NCI-H2107 treated with DMSO at 0.1 percent for 48 hours (cell line): ENCODE results near the gene TRIM17.

Experiments
- DNase-seq: peaks from one replicate; lab custom pipeline; 2025; ENCODE audit not compliant: unreplicated experiment; lab: John Stamatoyannopoulos, UW

The TRIM17 gene

DNA sequence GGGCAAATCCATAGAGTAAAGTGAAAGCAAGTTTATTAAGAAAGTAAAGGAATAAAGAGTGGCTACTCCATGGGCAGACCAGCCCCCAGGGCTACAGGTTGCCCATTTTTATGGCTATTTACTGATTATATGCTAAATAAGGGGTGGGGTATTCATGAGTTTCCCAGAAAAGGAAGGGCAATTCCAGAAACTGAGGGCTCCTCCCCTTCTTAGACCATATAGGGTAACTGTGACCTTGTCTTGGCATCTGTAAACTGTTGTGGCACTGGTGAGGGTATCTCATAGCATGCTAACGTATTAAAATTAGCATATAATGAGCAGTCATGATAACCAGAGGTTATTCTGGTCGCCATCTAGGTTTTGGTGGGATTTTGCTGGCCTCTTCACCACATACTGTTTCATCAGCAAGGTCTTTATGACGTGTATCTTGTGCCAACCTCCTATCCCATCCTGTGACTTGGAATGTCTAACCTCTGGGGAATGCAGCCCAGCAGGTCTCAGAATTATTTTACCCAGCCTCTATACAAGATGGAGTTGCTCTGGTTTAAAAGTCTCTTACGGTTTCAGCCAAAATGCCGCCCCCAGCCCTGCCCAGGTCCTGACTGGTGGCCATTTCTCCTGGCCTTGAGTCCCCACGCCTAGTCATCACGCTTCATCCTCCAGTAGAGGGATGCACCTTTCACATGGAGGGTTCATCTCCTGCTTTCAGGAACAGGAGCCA, 982 bp upstream of the TRIM17 start:
- no peak for DNase-seq

DNA sequence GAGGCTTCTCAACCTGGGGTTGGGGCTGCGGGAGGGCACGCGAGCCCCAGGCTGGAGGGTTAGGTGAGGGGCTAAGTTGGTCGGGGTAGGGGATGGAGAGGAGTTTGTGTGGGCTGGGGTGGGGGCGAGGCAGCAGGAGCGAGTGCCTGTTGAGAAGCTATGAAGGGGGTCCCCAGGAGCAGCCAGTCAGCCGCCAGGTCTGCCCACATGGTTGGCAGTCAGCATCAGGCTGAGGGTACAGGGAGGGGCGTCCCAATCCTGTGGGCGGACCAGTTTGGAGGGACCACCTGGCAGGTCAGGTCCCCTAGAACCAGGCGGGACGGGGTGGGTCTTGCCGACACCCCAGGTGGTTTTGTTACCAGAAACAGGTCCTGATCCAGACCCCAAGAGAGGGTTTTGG, 400 bp upstream of the TRIM17 start:
- no peak for DNase-seq

DNA sequence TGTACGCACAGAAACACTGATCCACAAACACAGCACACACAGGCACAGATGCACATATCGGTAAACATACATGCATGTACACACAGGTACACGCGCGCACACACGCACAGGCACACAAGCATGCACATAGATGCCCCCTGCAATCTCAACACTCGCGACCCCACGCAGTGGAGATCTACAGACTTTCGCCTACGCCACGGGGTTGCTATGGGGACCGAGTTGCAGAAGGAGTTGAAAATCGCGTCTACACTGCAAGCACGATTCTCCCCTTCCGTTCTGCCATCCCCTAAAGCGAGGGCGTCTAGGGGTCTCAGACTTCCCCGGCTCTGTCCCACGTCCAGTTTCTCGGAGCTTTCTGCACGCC, 826 bp downstream of the TRIM17 start:
- no peak for DNase-seq

DNA sequence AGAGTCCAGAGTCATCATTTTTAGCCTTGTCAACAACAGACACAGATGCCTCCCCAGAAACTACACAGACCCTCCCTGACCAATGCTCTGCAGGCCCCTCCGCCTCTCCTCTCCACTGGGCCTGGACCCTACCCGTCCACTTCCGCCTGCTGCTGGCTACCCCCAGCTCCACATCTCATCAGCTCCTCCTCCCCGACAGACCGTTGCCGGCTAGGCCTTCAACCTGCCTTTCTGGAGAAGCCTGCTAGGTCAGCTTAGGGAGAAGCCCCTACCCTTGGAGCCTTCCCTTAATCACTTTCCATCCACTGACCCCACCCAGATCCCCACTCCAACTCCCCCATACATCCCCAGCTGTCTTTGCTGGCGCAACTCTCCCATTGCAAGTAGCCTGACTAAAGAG, 1.4 kb downstream of the TRIM17 start:
- no peak for DNase-seq

DNA sequence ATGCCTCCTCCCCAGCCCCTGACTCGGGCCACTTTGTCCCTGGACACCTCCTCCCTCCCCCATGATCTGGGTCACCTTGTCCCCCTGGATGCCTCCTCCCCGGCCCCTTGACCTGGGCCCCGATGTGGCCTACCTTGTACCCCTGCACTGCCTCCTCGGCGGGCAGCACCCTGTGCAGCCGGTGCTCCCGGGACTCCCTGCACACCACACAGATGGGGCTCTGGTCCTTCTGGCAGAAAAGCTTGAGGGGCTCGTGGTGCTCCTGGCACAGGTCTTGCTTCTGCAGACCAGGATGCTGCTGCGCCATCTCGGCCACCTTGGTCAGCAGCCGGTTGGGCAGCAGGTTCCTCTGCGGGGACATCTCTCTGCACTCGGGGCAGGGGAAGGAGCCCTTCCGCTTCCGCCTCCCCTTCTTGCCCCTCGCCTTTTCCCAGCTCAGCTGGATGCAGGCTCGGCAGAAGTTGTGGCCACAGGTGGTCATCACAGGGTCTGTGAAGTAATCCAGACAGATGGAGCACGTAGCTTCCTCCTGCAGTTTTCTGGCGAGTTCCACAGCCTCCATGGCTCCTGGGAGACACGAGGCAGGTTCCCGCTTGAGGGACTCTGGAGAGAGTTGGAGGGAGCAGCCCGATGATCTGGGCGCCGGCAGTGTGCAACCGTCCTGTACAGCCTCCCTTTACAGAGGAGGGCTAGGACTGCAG, 2.0 kb downstream of the TRIM17 start:
- DNase-seq: no peak

DNA sequence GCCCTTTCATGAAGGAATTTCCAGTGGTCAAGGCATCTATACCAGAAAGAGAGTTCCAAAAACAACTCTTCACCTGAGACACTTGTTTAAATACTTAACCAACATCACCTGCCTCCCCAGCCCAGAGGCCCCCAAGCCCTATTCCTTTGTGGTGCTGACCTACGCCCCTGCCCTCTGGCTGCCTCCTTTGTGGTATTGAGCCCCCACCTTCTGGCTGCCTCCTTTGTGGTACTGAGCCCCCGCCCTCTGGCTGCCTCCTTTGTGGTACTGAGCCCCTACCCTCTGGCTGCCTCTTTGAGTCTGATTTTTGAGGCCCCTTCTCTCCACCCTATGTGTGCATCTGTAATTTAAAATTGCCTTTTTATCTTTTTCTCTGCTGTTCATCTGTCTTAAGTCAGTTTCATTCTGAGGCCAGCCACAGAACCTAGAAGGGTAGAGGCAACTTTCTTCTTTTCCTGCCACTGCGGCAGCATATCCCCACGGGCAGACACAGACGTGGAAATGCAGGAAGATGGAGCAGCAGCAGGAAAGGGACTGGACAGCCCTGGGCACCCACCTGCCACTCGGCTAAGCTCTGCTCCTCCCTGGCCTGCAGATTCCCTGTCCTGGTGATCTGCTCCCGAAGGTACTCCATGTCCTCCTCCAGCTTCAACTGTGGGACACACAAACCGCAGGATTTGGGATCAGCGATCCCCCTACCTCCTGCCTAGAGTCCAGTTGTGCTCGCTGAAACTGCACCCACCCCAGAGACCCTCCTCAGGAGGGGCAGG, 3.2 kb downstream of the TRIM17 start:
- no peak for DNase-seq

DNA sequence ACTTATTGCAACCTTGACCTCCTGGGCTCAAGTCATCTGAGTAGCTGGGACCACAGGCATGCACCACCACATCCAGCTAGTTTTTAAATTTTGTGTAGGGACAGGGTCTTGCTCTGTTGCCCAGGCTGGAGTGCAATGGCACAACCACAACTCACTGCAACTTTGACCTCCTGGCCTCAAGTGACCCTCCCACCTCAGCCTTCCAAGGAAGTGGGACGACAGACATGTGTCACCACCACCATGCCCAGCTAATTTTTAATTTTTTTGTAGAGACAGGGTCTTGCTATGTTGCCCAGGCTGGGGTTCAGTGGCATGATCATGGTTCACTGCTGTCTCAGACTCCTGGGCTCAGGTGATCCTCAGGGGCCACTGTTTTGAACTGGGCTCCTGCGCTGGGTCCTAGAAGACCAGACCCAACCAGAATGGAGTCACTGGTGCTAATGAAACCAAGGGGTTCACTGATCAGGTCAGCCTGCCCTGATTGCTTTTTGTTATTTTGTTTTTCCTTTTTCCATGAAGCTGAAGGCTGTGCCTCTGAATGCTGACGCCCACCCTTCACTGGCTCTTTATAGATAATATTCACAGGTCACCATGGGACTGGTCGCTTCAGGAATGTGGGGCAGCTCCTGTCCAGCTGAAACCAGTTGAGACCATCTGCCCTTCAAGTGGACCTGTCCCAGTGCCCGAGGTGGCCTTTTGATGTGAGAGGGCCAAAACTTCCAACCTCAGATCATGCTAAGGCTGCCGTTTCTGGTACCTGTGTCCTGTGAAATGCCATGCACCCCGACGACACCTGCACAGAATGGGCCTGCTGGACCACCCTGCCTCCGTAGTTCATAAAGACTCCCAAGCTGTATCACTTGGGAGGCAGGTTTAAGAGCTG, 4.9 kb downstream of the TRIM17 start:
- no peak for DNase-seq

DNA sequence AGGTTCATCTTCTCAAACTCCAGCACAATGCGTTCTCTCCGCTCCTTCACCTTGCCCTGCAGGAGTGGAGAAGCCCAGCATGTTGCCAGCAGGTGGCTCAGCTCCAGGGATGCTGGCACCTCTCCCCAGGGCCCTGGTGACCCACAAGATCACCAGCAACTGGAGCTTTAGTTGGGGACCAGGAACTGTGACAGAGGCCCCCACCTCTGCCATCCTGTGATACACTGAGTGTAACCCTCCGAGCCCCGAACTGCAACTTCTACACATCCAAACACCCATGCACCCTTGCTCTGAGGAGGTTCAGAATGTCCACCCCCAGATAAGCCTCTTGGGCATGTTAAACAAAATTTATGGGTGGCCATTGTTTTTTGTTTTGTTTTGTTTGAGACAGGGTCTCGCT, 5.5 kb downstream of the TRIM17 start:
- DNase-seq: no peak

DNA sequence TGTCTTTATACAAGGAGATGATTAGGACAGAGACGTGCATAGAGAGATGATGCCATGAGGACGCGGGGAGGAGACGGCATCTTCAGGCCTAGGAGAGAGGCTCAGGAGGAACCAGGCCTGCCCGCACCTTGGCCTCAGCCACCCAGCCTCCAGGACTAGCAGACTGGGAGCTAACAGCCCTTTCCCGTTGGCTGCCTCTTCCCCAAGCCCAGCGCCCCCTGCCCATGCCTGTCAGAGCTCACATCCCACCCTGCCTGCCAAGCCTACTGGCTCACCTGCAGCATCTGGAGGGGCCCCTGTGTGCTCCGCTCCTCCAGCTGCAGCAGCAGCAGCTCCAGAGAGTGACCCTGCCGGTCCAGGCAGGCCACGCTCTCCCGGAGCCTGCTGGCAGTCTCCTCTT, 6.0 kb downstream of the TRIM17 start:
- DNase-seq: no peak

DNA sequence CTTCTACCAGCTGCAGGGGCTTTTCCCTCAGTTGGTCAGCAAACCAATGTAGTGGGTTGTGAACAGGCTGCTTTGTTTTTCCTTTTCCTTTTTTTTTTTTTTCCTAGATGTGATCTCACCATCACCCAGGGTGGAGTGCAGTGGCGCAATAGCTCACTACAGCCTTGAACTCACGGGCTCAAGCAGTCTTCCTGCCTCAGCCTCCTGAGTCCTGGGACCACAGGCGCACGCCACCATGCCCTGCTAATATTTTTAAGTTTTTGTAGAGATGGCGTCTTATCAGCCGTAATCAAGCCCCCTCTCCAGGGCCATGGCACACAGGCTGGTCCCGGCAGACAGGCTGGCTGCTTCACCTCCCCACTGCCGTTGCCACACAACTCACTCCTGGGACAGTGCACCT, 6.6 kb downstream of the TRIM17 start:
- DNase-seq: no peak

DNA sequence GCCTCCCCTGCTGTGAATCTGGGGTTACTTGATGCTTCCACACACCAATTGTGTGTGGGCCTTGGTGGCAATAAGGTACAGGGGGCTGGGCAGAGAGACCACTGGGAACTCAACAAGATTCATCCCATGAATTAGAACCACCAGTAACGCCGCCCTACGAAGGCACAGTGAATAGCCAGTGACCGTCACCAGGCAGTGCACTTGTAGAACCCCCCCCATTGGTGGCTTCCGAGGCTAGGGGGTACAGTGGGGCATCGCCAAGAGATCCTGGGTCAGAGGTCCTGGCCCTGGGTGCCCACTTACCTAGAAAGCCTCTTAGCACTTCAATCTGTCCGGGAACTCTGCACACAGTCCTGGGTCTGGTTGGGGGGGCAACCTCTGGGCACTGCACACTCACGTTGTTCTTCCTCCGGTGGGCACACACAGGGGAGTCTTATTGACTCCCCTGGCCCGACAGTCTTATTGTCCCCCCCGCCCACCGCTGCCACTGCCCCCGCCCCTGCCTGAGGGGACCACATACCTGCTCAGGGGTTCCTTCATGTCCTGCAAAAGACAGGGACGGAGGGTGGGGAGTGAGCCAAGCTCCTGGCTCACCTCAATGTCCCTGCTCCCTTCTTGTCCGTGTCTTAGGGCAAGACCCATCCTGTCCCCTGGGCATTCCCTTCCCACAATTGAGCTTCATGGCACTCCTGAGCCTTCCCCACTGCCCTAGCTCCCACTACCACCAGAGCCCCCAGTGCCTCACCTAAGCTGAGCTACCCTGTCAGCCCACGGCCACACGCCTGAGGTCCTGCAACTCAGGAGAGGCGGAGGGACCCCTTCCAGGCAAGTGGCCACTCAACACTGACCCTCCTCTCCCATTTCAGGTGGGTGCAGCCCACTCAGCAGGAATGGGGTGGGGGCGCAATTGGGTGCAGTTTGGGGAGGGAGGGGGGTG, 7.5 kb downstream of the TRIM17 start:
- DNase-seq: no peak

DNA sequence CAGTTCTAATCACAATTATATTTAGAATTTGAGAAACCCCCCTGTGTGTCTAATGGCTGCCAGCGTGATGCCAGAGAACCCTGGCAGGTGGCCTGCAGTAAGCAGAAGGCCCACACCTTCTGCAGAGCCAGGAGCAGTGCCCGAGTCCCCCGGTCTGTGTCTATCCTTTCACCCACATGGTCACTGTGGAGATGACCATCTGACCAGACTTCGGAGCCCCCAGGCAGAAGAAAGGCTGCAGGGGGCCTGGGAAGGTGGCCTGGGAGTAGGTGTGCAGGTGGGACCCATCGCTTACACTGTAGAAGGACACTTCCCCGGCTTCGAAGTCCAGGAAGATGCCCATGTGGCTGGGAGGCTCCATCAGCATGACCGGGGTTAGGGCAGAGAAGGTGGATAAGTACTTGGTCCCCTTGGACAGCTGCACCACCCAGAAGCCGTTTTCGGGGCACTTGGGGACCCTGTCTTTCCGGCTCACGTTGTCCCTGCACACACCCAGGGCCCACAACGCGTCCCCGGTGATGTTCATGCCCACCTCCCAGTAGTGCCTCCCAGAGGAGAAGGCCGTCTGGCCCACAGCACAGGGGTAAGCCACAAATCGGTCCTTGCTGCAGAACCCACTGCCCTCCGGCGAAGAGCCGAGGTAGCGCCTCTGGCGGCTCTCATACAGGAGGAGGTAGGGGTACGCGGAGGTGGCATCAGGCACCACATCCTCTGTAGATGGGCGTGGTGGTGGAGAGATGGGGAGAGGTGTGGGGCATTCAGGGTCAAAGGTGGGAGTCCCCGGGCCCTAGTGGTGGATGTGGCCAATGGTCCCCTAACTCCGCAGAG, 8.4 kb downstream of the TRIM17 start:
- DNase-seq: no peak

DNA sequence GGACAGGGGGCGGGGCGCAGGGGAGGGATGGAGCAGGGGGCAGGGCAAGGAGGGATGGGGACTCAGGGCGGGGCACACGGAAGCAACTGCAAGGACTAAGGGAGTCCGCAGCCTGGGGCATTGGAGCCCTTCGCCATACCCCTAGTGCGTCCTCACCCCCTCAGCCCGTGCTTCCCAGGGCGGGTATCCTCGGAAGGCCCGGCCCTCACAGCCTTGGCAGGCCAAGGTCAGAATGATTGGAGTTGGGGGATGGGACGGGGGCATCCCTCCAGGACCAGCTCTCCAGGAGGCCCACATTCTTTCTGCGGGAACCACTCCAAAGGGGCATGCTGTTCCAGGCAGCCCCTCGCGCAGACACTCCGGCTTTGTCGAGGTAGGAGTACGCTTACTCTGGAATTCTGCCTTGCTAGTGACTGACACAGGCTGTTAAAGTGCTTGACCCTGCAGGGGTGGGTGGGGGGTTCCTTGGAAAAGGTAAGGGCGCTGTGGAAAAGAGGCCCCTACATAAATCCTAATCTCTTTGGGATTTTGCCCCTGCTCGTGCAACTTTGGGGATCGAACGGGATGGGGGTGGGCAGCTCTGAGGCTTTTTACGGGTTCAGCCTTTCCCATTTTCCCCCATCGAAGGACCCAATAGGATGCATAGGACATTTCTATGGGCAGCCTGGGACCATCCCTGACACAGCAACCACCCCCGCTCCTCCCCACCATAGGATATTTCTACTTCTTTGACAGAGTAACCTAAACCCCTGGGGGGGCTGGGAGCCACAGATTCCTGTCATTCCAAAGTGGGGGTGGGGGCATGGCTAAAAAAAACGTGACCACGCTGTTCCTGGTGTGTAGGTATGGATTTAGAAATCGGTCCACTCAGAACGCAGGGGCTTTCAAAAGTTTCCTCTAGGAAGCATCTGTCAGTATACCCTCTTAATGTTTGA, 9.3 kb downstream of the TRIM17 start:
- no peak for DNase-seq

DNA sequence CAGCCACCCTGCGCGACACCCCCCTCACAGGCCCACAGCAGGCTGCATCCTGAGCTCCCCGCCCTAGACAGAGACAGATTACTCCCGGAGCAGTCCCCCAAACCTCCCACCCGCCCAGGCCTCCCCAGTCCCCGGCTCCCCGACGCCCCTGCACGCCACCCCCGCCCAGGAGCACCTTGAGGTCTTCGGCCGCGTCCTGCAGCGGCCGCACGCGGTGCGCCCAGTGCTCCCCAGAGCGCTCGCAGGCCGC, 10.8 kb downstream of the TRIM17 start:
- DNase-seq: no peak

DNA sequence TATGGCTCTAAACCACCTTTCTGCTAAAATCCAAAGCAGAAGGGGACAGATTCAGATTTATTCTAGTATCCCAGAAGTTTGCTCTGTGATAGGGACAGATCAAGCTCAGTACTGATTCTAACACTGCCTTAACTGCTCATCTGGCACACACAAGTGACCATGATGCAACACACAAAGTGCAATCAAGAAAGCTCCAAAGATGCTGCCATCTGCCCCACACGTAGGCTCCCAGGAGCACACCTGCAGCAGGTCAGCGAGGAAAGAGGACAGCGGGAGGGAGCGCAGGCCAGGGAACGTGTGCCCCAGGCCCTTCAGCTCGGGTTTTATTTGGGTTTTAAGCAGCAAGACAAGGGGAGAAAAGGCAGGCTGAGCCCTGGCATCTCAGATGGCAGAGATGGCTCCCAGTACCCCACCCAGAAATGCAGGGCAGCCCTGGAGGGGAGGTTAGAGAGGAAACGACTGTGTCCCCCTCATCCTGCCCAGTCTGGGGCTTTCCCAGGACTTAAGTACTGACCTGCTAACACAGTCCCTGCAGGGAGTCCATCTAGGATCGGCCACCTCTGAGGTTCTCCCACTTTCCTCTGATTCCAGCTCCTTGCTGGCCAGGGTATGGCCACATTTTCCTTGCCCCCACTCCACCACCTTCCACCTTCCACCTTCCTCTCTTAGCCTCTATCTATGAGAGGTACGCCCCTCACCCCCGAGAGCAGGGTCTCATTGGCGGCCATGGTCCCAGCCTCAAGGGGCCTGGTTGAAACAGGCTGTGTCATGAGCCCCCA, 11.3 kb downstream of the TRIM17 start:
- no peak for DNase-seq

DNA sequence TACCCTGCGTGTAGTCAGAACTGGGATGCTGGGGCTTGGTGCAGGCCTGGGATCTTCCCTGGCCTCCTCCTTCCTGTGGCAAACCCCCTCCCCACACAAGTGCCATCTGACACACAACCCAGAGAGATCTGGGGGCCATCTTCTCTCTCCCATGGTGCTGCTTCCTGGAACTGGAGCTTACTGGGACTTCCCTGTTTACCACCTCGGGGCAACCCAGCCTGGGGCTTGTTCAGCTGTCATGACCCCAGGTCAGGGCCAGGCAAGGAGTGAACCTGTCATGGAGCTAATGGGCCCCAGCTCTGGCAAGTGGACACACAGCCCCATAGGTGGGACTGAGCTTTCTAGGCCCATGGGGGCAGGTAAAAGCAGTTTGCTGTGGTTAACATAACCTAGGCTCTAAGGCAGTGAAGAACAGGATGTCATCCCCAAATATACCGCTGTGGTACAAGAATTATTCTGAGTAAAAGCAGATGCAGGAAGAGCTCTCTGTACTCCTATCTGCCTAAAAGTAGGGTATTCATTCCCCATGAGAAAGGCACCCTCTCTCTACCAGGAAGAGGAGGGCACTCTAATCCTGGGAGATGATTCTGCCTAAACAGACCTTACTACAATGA, 12.4 kb downstream of the TRIM17 start:
- DNase-seq: no peak

DNA sequence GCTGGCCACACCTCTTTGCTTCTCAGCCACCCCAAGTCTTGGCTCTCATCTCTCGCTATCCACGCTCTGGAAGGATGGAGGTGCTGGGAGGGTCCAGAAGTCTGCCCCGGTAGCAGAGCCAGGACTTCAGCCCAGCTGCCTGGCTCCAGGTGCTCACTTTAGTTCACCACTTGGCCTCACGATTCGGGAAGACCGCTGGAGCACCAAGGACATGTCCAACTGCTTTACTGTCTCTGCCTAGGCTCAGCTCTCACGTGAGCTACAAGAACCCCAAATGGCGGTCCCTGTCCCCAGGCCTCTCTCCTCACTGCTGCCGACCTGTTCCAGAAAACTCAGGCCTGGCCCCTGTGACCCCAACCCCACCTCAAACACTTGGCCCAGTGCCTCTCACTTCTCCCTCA, 13.4 kb downstream of the TRIM17 start:
- no peak for DNase-seq
